K562 (cell line): ENCODE results near the gene GALNS. TPM values are rescaled to one million over a fixed set of nuclear protein-coding genes. Genes with fewer than 3 reads are reported as not detected.

ENCODE experiments used
- BRF1 ChIP-seq: IDR thresholded peaks from 3 replicates; pipeline ENCODE4 v1.6.1; 2011; ENCODE audit warnings: borderline replicate concordance, mild to moderate bottlenecking; ENCODE audit not compliant: insufficient read length; ENCODE audit errors: extremely low read depth
- CBFB ChIP-seq: sonication (generic); formaldehyde crosslinking; IDR thresholded peaks from 2 replicates; pipeline ENCODE4 v1.4.0; 2020; ENCODE audit warnings: mild to moderate bottlenecking, missing genetic modification reagents
- DDX20 ChIP-seq: fragments of 450-650 bp; IDR thresholded peaks from 2 replicates; pipeline ENCODE4 v1.6.1; 2016; ENCODE audit warnings: missing genetic modification characterization, low read depth, mild to moderate bottlenecking, missing compliant biosample characterization, moderate library complexity
- ESRRA ChIP-seq: fragments of 450-650 bp; IDR thresholded peaks from 2 replicates; pipeline ENCODE4 v1.6.1; 2014; ENCODE audit warnings: low read depth, mild to moderate bottlenecking, moderate library complexity, borderline replicate concordance
- ESRRB ChIP-seq: fragments of 250-450 bp; sonication (Bioruptor Pico); IDR thresholded peaks from 2 replicates; pipeline ENCODE4 v1.5.0; 2020; ENCODE audit warnings: mild to moderate bottlenecking, moderate library complexity, borderline replicate concordance
- FIP1L1 ChIP-seq: fragments of 200-400 bp; formaldehyde crosslinking; IDR thresholded peaks from 2 replicates; pipeline ENCODE4 v1.6.1; 2018; ENCODE audit warnings: mild to moderate bottlenecking, low read depth, low read length; ENCODE audit not compliant: poor library complexity, severe bottlenecking
- FOXJ3 ChIP-seq: sonication (generic); formaldehyde crosslinking; IDR thresholded peaks from 2 replicates; pipeline ENCODE4 v1.4.0; 2020; ENCODE audit warnings: mild to moderate bottlenecking, missing genetic modification reagents
- MAFK ChIP-seq: IDR thresholded peaks from 2 replicates; pipeline ENCODE4 v1.6.1; 2011; ENCODE audit warnings: low read length, improper control_type of control experiment
- NFATC3 ChIP-seq: fragments of 450-650 bp; IDR thresholded peaks from 2 replicates; pipeline ENCODE4 v1.6.1; 2017; ENCODE audit warnings: mild to moderate bottlenecking
- NFYB ChIP-seq: IDR thresholded peaks from 2 replicates; pipeline ENCODE4 v1.6.1; 2011; ENCODE audit warnings: mild to moderate bottlenecking, moderate library complexity; ENCODE audit not compliant: insufficient read length; ENCODE audit errors: extremely low read depth
- PYGO2 ChIP-seq: fragments of 450-650 bp; IDR thresholded peaks from 2 replicates; pipeline ENCODE4 v1.6.1; 2016; ENCODE audit warnings: mild to moderate bottlenecking, missing genetic modification characterization, moderate library complexity, missing compliant biosample characterization
- SNRNP70 ChIP-seq: fragments of 200-400 bp; formaldehyde crosslinking; optimal IDR thresholded peaks from 2 replicates; pipeline ENCODE3; 2017; ENCODE audit warnings: low read depth, low read length
- TAF1 ChIP-seq: IDR thresholded peaks from 2 replicates; pipeline ENCODE4 v1.6.1; 2011; ENCODE audit warnings: mild to moderate bottlenecking, low read length, moderate library complexity; ENCODE audit not compliant: insufficient read depth, control insufficient read depth, severe bottlenecking; ENCODE audit errors: extremely low read depth
- ZNF134 ChIP-seq: fragments of 250-450 bp; sonication (Bioruptor Pico); conservative IDR thresholded peaks from 2 replicates; pipeline ENCODE4 v1.4.0; 2020
- ZNF76 ChIP-seq: fragments of 250-450 bp; sonication (Bioruptor Pico); IDR thresholded peaks from 2 replicates; pipeline ENCODE4 v1.4.0; 2020; ENCODE audit warnings: mild to moderate bottlenecking, moderate library complexity, borderline replicate concordance
- polyA plus RNA-seq, 8 experiments: library from polyadenylated mRNA; depleted of rRNA in 4 of 8; stranded (reverse) in 5 of 8; unstranded in 3 of 8; fragments of >200 nt; fragmentation: Nextera tagmentation in 2 of 8; fragmentation: Illumina TruSeq in 1 of 8; extraction: Ambion mirVana in 2 of 8; extraction: Trizol in 1 of 8; gene quantifications; 2 replicates each; pipeline versions ENCODE4 v1.2.1 to v1.2.3, GENCODE V29; 2011 to 2014; ENCODE audit warnings: inconsistent platforms in 1 of 8, missing spikeins in 1 of 8
- total RNA-seq, 7 experiments: library from RNA; depleted of rRNA in 6 of 7; stranded (reverse); fragments of >200 nt in 6 of 7; fragmentation: Illumina TruSeq in 2 of 7; extraction: Trizol in 2 of 7; gene quantifications; 2 replicates each; pipeline versions ENCODE4 v1.2.1 to v1.2.3, GENCODE V29; 2011 to 2021; ENCODE audit warnings: low replicate concordance in 1 of 7
- TF ChIP-seq, protein P1 (sequence below): sonication (generic); formaldehyde crosslinking; IDR thresholded peaks from 2 replicates; pipeline ENCODE4 v1.8.1; 2023; ENCODE audit warnings: mild to moderate bottlenecking, missing genetic modification reagents
- TF ChIP-seq, protein P2 (sequence below): fragments of 450-650 bp; formaldehyde crosslinking; IDR thresholded peaks from 2 replicates; pipeline ENCODE4 v1.4.0; 2020; ENCODE audit warnings: mild to moderate bottlenecking, mixed read lengths
- TF ChIP-seq, protein P3 (sequence below): fragments of 200-800 bp; sonication (Bioruptor generic); IDR thresholded peaks from 2 replicates; pipeline ENCODE4 v1.6.1; 2017; ENCODE audit warnings: missing genetic modification characterization, missing compliant biosample characterization
- TF ChIP-seq, protein P4 (sequence below): sonication (generic); formaldehyde crosslinking; IDR thresholded peaks from 2 replicates; pipeline ENCODE4 v1.8.1; 2023; ENCODE audit warnings: mild to moderate bottlenecking, missing genetic modification reagents
- TF ChIP-seq, protein P5 (sequence below): fragments of 450-650 bp; IDR thresholded peaks from one replicate; pipeline ENCODE4 v1.6.1; 2018; ENCODE audit warnings: mild to moderate bottlenecking, moderate library complexity; ENCODE audit not compliant: partially characterized antibody

Gene GALNS
- total and polyA plus RNA-seq, 9 of the 15 experiments (the other 6 are each of a cell fraction or from before 2014, with no cell fraction given), result 0.38 to 13.2 (median 4.3) TPM

DNA sequence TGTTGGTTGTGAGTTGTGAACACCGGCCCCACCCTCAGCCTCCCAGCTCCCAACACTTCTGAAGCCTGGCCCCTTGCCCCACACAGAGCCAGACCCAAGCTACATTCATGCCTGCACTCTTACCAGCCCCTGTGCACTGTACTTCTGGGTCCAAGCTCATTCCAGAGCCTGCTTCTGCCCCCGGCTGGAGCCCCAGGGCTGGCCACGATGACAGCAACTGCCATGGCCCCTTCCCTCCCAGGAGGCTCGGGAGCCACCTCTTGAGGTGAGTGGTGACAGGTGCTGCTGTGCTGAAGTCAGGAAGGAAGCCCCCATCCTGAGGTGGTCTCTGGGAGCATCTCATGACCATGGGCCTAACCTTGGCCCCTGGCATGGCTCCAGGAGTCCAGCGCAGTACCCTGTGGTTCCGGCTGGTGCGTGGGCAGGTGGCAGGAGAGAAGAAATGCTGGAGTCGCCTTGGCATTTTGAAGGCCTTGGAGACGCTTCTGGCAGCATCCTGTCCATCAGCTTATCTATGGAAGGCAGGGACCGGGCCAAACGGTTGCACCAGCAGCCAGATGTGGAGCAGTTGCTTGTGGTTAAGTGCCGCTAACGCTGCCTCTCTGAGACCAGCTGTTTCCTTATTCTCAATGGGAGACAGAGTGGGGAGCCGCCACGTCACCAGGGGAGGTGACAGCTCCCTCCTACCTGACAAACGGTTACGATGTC, 57.0 kb downstream of the GALNS start (continued):
- TF ChIP-seq BRF1 (no peak), NFATC3 (no peak), SNRNP70 (no peak), ESRRA (peak; percentile 85; the same call in 1 of the 2 replicates), TAF1 (peak; percentile 45), NFYB (no peak), CBFB (CRISPR knock-in tag) (peak; percentile 99), DDX20 (tag) (no peak), FOXJ3 (CRISPR knock-in tag) (no peak), ZNF76 (no peak), ZNF134 (0 out of 2 replicates have a peak, but pooled peaks have one; percentile 41), FIP1L1 (no peak), ESRRB (CRISPR knock-in tag) (no peak), PYGO2 (tag) (no peak), MAFK (no peak)
- TF ChIP-seq, protein P1, sequence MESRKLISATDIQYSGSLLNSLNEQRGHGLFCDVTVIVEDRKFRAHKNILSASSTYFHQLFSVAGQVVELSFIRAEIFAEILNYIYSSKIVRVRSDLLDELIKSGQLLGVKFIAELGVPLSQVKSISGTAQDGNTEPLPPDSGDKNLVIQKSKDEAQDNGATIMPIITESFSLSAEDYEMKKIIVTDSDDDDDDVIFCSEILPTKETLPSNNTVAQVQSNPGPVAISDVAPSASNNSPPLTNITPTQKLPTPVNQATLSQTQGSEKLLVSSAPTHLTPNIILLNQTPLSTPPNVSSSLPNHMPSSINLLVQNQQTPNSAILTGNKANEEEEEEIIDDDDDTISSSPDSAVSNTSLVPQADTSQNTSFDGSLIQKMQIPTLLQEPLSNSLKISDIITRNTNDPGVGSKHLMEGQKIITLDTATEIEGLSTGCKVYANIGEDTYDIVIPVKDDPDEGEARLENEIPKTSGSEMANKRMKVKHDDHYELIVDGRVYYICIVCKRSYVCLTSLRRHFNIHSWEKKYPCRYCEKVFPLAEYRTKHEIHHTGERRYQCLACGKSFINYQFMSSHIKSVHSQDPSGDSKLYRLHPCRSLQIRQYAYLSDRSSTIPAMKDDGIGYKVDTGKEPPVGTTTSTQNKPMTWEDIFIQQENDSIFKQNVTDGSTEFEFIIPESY, result peak; percentile 35; the same call in 1 of the 2 replicates
- TF ChIP-seq, protein P2, sequence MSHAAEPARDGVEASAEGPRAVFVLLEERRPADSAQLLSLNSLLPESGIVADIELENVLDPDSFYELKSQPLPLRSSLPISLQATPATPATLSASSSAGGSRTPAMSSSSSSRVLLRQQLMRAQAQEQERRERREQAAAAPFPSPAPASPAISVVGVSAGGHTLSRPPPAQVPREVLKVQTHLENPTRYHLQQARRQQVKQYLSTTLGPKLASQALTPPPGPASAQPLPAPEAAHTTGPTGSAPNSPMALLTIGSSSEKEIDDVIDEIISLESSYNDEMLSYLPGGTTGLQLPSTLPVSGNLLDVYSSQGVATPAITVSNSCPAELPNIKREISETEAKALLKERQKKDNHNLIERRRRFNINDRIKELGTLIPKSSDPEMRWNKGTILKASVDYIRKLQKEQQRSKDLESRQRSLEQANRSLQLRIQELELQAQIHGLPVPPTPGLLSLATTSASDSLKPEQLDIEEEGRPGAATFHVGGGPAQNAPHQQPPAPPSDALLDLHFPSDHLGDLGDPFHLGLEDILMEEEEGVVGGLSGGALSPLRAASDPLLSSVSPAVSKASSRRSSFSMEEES, result no peak
- TF ChIP-seq, protein P3, sequence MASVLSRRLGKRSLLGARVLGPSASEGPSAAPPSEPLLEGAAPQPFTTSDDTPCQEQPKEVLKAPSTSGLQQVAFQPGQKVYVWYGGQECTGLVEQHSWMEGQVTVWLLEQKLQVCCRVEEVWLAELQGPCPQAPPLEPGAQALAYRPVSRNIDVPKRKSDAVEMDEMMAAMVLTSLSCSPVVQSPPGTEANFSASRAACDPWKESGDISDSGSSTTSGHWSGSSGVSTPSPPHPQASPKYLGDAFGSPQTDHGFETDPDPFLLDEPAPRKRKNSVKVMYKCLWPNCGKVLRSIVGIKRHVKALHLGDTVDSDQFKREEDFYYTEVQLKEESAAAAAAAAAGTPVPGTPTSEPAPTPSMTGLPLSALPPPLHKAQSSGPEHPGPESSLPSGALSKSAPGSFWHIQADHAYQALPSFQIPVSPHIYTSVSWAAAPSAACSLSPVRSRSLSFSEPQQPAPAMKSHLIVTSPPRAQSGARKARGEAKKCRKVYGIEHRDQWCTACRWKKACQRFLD (CRISPR knock-in tag), result peak; percentile 92; the same call in 1 of the 2 replicates
- TF ChIP-seq, protein P4, sequence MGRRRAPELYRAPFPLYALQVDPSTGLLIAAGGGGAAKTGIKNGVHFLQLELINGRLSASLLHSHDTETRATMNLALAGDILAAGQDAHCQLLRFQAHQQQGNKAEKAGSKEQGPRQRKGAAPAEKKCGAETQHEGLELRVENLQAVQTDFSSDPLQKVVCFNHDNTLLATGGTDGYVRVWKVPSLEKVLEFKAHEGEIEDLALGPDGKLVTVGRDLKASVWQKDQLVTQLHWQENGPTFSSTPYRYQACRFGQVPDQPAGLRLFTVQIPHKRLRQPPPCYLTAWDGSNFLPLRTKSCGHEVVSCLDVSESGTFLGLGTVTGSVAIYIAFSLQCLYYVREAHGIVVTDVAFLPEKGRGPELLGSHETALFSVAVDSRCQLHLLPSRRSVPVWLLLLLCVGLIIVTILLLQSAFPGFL (CRISPR knock-in tag), result no peak
- TF ChIP-seq, protein P5, sequence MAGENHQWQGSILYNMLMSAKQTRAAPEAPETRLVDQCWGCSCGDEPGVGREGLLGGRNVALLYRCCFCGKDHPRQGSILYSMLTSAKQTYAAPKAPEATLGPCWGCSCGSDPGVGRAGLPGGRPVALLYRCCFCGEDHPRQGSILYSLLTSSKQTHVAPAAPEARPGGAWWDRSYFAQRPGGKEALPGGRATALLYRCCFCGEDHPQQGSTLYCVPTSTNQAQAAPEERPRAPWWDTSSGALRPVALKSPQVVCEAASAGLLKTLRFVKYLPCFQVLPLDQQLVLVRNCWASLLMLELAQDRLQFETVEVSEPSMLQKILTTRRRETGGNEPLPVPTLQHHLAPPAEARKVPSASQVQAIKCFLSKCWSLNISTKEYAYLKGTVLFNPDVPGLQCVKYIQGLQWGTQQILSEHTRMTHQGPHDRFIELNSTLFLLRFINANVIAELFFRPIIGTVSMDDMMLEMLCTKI, result no peak
